Measurements from ENCODE around the gene DAPK1.

Gene DAPK1

DNA sequence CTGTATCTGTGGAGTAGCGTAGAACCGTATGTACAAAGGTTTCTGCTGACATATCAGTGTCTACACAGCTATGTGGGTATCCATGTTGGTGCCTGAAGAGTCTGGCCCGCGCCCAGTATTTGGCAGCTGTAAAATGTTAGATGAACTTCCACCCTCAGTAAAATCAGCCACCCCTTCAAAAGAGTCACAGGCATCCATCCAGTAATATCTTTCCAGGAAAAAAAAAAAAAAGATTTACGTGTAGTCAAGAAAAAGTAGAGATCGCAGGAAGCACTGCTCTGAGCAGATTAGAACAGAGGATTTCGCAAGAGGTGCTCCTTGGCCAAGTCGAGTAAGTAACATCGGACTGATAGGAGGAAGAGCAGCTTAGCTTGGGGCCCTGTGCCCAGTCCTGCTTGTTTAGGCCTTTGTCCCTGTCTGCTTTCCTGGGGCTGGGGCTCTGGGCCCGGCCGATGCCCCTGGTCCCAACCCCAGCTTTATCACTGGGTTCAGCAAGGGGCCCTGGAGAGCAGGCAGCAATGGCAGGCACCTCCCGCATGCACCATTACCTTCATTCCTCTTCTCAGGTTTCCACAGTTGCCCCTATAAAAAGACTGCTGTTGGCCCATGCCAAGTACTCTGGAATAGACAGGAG lies 21.2 kb downstream of the DAPK1 start:
- TF ChIP-seq, protein P1, sequence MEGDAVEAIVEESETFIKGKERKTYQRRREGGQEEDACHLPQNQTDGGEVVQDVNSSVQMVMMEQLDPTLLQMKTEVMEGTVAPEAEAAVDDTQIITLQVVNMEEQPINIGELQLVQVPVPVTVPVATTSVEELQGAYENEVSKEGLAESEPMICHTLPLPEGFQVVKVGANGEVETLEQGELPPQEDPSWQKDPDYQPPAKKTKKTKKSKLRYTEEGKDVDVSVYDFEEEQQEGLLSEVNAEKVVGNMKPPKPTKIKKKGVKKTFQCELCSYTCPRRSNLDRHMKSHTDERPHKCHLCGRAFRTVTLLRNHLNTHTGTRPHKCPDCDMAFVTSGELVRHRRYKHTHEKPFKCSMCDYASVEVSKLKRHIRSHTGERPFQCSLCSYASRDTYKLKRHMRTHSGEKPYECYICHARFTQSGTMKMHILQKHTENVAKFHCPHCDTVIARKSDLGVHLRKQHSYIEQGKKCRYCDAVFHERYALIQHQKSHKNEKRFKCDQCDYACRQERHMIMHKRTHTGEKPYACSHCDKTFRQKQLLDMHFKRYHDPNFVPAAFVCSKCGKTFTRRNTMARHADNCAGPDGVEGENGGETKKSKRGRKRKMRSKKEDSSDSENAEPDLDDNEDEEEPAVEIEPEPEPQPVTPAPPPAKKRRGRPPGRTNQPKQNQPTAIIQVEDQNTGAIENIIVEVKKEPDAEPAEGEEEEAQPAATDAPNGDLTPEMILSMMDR (IDR thresholded peaks at IDR 0.05; ENCODE audit: insufficient read depth, low read length, missing control alignments) = no peak
- POLR2A ChIA-PET = interaction anchor here (0.7 kb wide), 1 partner anchor 22 kb away, joined by 3 read pairs; no protein-coding TSS in a partner anchor
- DNase-seq (ENCODE audit: low read depth, low spot score) = no peak
- no peak overlapping the region for H3K4me3 ChIP-seq (ENCODE audit: low read depth, low read length)
- CTCF ChIA-PET = no interaction called here

DNA sequence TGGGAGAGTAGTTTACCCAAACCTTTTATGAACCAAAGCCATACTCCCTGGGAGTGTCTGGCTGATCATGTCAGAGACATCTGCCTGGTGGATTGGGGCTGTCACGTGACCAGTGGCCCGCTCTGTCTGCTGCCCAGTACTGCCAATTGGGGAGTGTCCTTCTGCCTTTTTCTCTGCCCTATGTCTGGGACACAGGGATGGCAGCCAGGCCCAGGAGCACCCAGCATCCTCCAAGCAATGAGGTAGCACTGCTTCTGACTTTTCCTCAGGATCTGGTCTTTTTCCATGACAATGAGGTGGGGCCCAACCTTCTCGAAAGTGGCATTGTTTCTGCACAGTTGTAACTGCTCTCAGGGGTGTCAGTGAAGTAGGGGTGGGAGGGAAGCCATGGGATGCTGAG lies 21.8 kb downstream of the DAPK1 start:
- CTCF ChIA-PET = no interaction called here
- H3K4me3 ChIP-seq (ENCODE audit: low read depth, low read length) = no peak overlapping the region
- TF ChIP-seq, protein P1 (IDR thresholded peaks at IDR 0.05; ENCODE audit: insufficient read depth, low read length, missing control alignments) = no peak
- no peak for DNase-seq (ENCODE audit: low read depth, low spot score)
- POLR2A ChIA-PET = no interaction called here

DNA sequence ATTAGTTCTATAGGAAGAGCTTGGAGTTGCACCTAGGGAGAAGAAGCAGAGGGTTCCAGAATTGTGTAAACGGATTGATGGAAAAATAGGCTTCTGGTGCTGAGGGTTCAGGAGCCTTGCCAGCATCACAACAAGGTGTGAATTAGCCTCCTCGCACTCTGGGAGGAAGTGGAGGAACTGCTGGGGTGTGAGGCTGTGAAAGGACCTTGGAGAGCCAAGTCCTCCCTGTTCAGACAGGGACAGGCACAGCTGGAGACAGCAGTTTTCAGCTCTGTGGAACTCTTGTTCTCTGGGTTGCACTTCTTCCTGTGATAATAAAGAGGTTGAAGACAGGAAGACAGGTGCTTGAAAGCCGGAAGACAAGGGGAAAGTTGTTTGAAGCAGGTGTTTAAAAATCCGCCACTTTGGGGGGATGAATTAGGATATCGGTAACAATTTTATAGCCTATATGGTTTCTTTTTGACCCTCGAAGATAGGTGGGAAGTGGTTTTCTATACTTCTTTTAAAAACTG lies 22.6 kb downstream of the DAPK1 start:
- ChIA-PET POLR2A (no interaction called here), CTCF (no interaction called here)
- TF ChIP-seq, protein P1 (IDR thresholded peaks at IDR 0.05; ENCODE audit: insufficient read depth, low read length, missing control alignments) = no peak
- no peak for DNase-seq (ENCODE audit: low read depth, low spot score)
- H3K4me3 ChIP-seq (ENCODE audit: low read depth, low read length) = no peak overlapping the region

DNA sequence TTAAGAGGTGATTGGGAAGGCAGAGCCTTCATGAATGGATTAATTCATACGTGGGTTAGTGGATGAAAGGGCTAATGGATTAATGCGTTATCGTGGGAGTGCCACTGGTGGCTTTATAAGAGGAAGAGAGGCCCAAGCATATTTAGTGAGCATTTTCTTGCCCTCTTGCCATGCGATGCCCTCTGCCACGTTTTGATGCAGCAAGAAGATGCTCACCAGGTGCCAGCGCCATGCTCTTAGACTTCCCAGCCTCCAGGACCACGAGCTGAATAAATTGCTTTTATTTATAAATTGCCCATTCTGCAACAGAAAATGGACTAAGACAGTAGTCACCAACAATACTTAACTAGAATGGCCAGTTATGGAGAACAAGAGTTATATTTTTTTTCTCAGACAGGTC lies 24.2 kb downstream of the DAPK1 start:
- H3K4me3 ChIP-seq (ENCODE audit: low read depth, low read length) = no peak overlapping the region
- POLR2A ChIA-PET = no interaction called here
- DNase-seq (ENCODE audit: low read depth, low spot score) = no peak
- CTCF ChIA-PET = no interaction called here
- TF ChIP-seq, protein P1 (IDR thresholded peaks at IDR 0.05; ENCODE audit: insufficient read depth, low read length, missing control alignments) = no peak

DNA sequence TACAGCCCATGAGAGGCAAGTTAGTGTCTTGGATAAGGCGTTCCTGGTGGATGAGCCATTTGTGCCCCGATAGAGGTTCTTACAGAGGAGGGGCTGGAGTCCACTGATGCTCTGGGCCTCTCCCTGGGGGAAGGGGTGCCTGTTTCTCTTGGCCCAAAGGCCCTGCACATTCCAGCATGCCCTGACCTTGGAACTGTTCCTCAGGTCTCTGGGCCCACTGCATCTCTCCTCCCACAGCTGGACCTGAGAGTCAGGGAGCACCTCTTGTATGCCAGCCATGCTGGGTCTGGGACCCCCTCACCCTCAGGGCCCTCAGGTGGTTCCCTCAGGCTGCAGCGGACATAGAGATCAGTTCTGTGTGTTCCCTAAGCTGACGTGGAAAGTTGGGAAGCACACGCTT lies 26.4 kb downstream of the DAPK1 start:
- DNase-seq (ENCODE audit: low read depth, low spot score) = no peak
- POLR2A ChIA-PET = no interaction called here
- CTCF ChIA-PET = no interaction called here
- TF ChIP-seq, protein P1 (IDR thresholded peaks at IDR 0.05; ENCODE audit: insufficient read depth, low read length, missing control alignments) = no peak
- no peak overlapping the region for H3K4me3 ChIP-seq (ENCODE audit: low read depth, low read length)

DNA sequence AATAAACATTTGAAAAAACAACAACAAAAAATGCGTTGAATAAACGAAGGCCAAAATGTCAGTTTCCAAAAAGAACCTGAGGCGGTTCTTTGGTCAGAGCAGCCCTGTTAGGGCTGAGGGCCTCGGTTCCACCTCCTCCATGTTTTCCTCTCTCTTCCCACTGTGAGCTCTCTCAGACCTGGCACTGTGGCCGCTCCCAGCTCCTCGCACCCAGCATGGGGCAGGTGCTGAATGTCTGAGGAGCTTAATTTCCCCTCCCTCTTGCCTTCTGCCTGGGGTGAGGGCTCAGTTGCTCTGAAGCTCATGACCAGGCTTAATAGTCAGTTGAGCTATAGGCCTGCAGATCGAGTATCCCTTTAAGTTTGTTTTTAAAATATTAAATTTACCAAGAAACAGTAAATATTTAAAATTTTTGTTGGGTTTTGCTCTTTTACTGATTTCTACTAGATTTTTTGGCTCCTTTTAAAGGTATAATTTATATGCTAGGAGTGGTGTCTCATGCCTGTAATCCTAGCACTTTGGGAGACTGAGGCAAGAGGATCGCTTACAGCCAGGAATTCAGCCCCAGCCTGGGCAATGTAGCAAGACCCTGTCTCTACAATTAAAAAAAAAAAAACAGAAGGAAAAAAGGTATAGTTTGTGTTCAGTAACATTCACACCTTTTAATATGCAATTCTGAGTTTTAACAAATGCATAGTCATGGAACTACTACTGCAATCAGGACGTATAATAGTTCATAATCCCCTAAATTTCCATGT lies 28.1 kb downstream of the DAPK1 start:
- ChIA-PET CTCF (no interaction called here), POLR2A (no interaction called here)
- no peak overlapping the region for H3K4me3 ChIP-seq (ENCODE audit: low read depth, low read length)
- no peak for DNase-seq (ENCODE audit: low read depth, low spot score)
- TF ChIP-seq, protein P1 (IDR thresholded peaks at IDR 0.05; ENCODE audit: insufficient read depth, low read length, missing control alignments) = no peak
